SH-SY5Y (cell line): Measurements from ENCODE around the gene ID3.

Experiments used
- GATA2 ChIP-seq: IDR thresholded peaks from 2 replicates; pipeline ENCODE4 v1.6.1; 2011; ENCODE audit warnings: mild to moderate bottlenecking, low read depth, low read length
- GATA3 ChIP-seq: IDR thresholded peaks from 2 replicates; pipeline ENCODE4 v1.6.1; 2011; ENCODE audit warnings: low read depth, mild to moderate bottlenecking, low read length, moderate library complexity

- TF ChIP-seq GATA2 (no peak), GATA3 (no peak)
Observed at GRCh38 chr1:23581219-23581618, 21.9 kb upstream of the ID3 start.
